ENCODE measurements around the gene LYRM2. TPM values are rescaled to one million over a fixed set of nuclear protein-coding genes. Genes with fewer than 3 reads are reported as not detected.

The LYRM2 gene
- total RNA-seq, 2 donors from 2014 or later: 18.9 to 34.7 TPM

GRCh38 chr6:89660981-89661380, 22.4 kb upstream of the LYRM2 start:
- H3K4me1 ChIP-seq: no peaks in the 10 kb centered on the region
- no peak overlapping the region for H3K27ac ChIP-seq
- no peaks in the 10 kb centered on the region for H3K9me3 ChIP-seq
- peaks cover 64% of the 10 kb centered on the region for H3K36me3 ChIP-seq
- no peak for DNase-seq (ENCODE audit: low spot score)
- no peak for TF ChIP-seq CTCF (IDR thresholded peaks at IDR 0.05)
- no peak overlapping the region for H3K4me3 ChIP-seq
- H3K27me3 ChIP-seq: no peaks in the 10 kb centered on the region

- no peak for TF ChIP-seq CTCF (IDR thresholded peaks at IDR 0.05)
- Histone ChIP-seq H3K27me3 (no peaks in the 10 kb centered on the region), H3K27ac (no peak overlapping the region), H3K4me3 (no peak overlapping the region), H3K4me1 (no peaks in the 10 kb centered on the region), H3K9me3 (no peaks in the 10 kb centered on the region), H3K36me3 (peaks cover 86% of the 10 kb centered on the region)
- no peak for DNase-seq (ENCODE audit: low spot score)
These were observed 19.1 kb upstream of the LYRM2 start for GRCh38 chr6:89657445-89658158.

DNA sequence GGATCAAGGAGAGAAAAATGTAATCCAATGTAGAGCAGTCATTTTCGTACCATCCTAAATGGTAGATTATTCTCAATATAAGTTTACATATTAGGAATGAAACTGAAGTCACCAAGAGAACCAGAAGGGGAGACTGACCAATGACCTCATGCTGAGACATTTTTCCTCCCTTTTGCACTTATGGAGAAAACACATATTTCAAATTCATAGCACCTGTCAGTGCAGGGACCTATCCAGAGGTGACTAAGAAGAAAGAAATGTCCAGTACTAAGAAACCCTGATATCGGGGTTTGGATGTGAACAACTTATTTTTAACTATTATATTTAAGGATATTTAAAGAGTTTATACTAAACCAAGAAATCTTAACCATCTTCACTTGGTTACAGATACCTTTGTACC, 16.6 kb upstream of the LYRM2 start:
- no peak for DNase-seq (ENCODE audit: low spot score)
- H3K4me1 ChIP-seq: no peaks in the 10 kb centered on the region
- no peaks in the 10 kb centered on the region for H3K9me3 ChIP-seq
- no peaks in the 10 kb centered on the region for H3K27me3 ChIP-seq
- TF ChIP-seq CTCF (IDR thresholded peaks at IDR 0.05): no peak
- H3K36me3 ChIP-seq: peaks cover 86% of the 10 kb centered on the region
- no peak overlapping the region for H3K27ac ChIP-seq
- no peak overlapping the region for H3K4me3 ChIP-seq

GRCh38 chr6:89650579-89650978, 12.0 kb upstream of the LYRM2 start:
- Histone ChIP-seq H3K27ac (no peak overlapping the region), H3K36me3 (peaks cover 85% of the 10 kb centered on the region), H3K9me3 (no peaks in the 10 kb centered on the region), H3K4me3 (no peak overlapping the region), H3K27me3 (no peaks in the 10 kb centered on the region), H3K4me1 (no peaks in the 10 kb centered on the region)
- TF ChIP-seq CTCF (IDR thresholded peaks at IDR 0.05): no peak
- no peak for DNase-seq (ENCODE audit: low spot score)

GRCh38 chr6:89649682-89650081, 11.1 kb upstream of the LYRM2 start:
- H3K27me3 ChIP-seq: no peaks in the 10 kb centered on the region
- no peaks in the 10 kb centered on the region for H3K9me3 ChIP-seq
- DNase-seq (ENCODE audit: low spot score): no peak
- H3K4me3 ChIP-seq: no peak overlapping the region
- no peak for TF ChIP-seq CTCF (IDR thresholded peaks at IDR 0.05)
- H3K4me1 ChIP-seq: no peaks in the 10 kb centered on the region
- no peak overlapping the region for H3K27ac ChIP-seq
- H3K36me3 ChIP-seq: peaks cover 80% of the 10 kb centered on the region

- no peak overlapping the region for H3K27ac ChIP-seq
- no peak overlapping the region for H3K4me3 ChIP-seq
- peaks cover 54% of the 10 kb centered on the region for H3K36me3 ChIP-seq
- no peaks in the 10 kb centered on the region for H3K4me1 ChIP-seq
- no peaks in the 10 kb centered on the region for H3K27me3 ChIP-seq
- DNase-seq (ENCODE audit: low spot score): no peak
- no peak for TF ChIP-seq CTCF (IDR thresholded peaks at IDR 0.05)
- no peaks in the 10 kb centered on the region for H3K9me3 ChIP-seq
These were observed 6.3 kb upstream of the LYRM2 start for GRCh38 chr6:89644864-89645263.

Data from right atrium auricular region (tissue), 2 donors.